ENCODE data around the gene IRAK1.

IRAK1 gene

GRCh38 chrX:154040307-154040756 is 20.6 kb upstream of the IRAK1 start:
- no peak for DNase-seq (ENCODE audit: low read depth)

GRCh38 chrX:154039577-154039976 is 19.9 kb upstream of the IRAK1 start:
- no peak for DNase-seq (ENCODE audit: low read depth)

DNA sequence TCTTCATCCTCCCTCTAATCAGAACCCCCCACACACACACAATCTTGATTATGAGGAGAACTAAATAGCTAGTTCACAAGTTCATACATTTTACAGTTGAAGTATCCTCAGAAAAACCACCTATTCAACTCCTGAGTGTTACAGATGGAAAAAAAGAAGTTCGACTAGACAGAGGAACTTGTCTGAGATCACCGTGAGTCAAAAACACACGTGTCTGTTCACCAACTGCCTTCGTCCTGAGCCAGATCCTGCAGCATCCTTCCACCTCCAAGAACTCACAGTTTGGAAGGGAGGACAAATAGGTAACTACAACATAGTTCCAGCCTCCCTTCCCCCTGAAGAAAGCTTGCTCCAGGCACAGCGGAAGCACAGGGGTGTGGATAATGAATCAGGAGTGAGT is 19.0 kb upstream of the IRAK1 start:
- DNase-seq (ENCODE audit: low read depth): no peak

DNA sequence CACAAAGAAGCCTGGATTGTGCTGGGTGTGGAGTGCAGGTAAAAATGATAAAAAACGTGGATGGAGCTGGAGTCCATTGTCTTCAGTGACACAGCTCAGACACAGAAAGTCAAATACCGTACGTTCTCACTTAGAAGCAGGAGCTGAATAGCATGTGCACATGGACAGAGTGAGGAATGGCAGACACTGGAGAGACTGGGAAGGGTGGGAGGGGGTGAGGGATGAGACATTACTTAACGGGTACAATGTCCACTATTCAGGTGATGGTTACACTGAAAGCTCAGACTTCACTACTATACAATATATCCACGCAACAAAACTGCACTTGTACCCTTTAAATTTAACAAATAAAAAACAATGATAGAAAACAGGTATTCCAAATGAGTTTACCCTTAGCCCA is 18.1 kb upstream of the IRAK1 start:
- no peak for DNase-seq (ENCODE audit: low read depth)

DNA sequence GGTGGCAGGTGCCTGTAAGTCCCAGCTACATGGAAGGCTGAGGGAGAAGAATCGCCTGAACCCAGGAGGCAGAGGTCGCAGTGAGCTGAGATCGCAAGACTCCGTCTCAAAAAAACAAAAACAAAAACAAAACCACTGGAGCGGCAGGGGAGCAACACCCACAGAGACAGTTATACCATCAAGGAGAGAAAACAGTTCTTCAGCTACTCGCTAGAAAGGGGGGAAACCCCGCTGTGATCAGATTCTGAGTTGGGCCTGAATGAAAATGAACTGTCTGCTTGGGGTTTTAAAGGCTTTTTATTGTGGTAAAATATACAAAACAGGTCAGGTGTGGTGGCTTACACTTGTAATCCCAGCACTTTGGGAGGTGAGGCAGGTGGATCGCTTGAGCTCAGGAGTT is 16.8 kb upstream of the IRAK1 start:
- DNase-seq (ENCODE audit: low read depth): no peak

- DNase-seq (ENCODE audit: low read depth): no peak
Observed at GRCh38 chrX:154033848-154034247, 14.1 kb upstream of the IRAK1 start.

GRCh38 chrX:154032653-154033052 is 13.0 kb upstream of the IRAK1 start:
- DNase-seq (ENCODE audit: low read depth): no peak

DNA sequence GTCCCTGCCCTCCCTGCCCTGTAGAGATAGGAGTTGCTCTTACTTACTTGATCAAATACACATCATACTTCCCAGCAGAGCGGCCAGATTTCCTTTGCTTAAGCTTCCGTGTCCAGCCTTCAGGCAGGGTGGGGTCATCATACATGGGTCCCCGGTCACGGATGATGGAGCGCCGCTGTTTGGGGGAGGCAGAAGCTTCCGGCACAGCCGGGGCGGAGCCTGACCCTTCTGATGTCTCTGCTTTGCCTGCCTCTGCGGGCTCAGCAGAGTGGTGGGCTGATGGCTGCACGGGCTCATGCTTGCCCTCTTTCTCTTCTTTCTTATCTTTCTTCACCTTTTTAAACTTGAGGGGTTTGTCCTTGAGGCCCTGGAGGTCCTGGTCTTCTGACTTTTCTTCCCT is 12.5 kb upstream of the IRAK1 start:
- DNase-seq (ENCODE audit: low read depth): no peak

DNA sequence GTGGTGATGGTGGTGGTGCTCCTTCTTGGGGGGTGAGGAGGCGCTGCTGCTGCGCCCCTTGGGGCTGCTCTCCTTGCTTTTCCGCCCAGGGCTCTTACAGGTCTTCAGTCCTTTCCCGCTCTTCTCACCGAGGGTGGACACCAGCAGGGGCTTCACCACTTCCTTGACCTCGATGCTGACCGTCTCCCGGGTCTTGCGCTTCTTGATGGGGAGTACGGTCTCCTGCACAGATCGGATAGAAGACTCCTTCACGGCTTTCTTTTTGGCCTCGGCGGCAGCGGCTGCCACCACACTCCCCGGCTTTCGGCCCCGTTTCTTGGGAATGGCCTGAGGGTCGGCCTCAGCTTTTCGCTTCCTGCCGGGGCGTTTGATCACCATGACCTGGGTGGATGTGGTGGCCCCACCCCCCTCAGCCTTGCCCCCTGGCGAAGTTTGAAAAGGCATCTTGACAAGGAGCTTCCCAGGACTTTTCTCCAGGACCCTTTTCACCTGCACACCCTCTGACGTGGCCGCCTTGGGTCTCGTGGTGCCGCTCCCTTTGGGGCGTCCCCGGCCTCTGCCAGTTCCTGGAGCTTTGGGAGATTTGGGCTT is 11.1 kb upstream of the IRAK1 start:
- no peak for DNase-seq (ENCODE audit: low read depth)

DNA sequence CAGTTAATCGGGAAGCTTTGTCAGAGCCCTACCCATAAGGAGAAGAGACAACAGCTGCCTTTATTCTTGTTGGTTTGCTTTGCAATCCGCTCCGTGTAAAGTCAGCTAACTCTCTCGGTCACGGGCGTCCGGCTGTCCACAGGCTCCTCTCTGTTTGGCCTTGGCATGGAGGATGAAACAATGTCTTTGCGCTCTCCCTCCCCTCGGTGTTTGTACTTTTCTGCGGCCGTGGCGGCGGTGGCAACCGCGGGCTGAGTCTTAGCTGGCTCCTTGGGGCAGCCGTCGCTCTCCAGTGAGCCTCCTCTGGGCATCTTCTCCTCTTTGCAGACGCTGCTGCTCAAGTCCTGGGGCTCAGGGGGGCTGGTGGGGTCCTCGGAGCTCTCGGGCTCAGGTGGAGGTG is 10.6 kb upstream of the IRAK1 start:
- no peak for DNase-seq (ENCODE audit: low read depth)

- DNase-seq (ENCODE audit: low read depth): no peak
Observed at GRCh38 chrX:154029439-154029838, 9.7 kb upstream of the IRAK1 start.

DNA sequence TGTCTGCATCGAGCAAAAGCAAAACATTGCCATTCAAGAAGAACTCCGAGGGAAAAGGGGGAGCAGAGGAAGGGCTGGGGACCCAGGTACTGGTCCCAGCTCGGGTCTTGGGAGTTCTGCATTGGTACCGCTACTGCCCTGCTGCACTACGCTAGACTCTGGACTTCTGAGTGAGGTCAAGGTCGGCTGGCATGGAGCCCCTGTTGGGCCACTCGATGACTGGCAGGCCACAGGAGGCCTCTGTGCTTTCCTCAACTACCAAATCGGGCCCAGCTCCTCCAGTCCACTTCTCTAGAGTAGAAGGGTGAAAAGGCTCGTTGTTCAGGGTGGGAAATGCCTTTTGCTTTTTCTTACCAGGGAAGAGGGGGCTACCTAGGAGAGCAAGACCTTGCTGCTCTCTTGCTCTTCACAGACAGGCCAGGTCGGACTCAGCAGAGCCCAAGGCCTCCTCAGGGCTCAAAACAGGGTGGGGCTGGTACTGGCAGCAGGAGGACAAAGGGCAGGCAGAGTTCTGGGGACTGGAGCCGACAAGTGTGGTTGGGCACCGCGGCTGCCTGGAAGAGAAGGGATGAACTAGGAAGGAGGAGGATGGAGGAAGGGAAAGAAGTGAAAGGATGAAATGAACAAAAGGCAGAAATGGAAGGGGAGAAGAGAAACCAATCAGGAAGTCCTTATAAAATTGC is 8.9 kb upstream of the IRAK1 start:
- DNase-seq (ENCODE audit: low read depth): no peak

- DNase-seq (ENCODE audit: low read depth): no peak
Observed at GRCh38 chrX:154027986-154028385, 8.3 kb upstream of the IRAK1 start.

GRCh38 chrX:154027022-154027402 is 7.3 kb upstream of the IRAK1 start:
- no peak for DNase-seq (ENCODE audit: low read depth)

DNA sequence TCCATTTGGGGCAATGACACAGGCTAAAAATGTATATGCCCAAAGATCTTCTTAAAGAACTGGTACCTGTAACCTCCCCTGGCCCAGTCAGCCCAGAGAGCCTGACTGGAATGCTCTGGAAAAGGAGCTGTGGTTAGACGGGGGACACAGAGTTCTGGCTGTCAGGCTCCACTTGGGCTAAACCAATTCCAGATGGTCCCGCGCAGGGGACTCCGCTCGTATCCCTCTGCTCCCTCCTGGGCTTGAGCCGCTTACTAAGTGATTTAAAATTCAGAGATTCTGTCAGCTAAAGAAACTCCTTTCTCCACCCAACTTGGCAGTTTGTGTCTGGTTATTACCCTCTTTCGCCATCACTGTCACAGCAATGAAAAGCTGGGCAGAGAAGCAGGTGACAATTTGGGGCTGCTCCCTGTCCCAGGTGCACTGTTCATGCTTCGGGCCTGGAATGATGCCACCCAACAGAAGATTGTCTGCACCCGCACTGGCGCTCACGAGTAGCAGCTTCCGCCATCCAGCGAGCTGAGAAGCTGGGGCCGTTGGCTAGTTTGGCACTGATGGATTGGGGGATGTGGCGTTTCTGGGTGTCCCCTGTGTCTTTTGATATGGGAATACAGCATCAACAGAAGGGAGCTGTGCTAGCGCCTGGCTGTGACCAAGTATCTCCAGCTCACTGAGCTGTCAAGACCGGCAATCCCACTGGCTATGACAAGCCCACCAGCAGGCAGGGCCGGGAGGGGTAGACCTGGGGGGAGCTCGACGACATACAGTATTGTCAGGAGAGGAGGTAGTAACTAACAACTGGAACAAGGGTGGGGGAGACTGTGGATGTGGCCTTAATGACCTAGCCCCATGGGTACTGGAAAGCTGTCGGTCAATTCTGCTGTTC is 6.7 kb upstream of the IRAK1 start:
- DNase-seq (ENCODE audit: low read depth): no peak

GRCh38 chrX:154025230-154025629 is 5.5 kb upstream of the IRAK1 start:
- no peak for DNase-seq (ENCODE audit: low read depth)

GRCh38 chrX:154024271-154024670 is 4.6 kb upstream of the IRAK1 start:
- DNase-seq (ENCODE audit: low read depth): no peak

DNA sequence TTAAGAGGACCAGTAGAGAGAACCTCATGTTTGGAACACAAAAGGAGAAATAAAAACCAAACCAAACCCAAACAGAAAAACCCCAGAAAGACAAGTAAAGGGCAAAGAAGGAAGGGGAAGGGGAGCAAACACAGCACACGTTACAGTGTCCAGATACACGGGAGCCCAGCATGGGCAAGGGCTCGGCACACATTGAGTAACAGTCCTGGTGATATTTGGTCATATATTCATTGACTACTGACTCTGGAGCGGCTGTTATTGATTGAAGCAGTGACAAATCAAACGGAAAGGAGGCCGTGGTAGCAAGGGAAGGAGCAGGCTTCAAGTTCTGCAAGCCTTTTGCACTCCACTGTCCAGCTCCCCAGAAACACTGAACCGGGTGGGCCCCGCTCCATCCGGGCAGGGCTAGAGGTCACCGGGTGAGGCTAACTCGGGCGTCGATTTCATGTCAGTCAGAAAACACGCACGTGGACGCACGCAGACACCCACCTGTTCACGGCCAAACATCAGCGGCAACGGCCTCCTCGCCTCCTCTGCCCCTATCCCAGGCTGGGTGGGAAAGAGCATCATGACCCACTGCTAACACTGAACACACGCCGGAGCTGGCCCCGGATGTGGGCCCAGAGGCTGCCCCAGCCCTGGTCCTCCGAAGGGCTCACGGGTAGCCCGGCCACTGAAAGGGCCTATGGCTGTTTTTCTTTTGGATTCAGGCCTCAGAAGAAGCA is 3.7 kb upstream of the IRAK1 start:
- no peak for DNase-seq (ENCODE audit: low read depth)

DNA sequence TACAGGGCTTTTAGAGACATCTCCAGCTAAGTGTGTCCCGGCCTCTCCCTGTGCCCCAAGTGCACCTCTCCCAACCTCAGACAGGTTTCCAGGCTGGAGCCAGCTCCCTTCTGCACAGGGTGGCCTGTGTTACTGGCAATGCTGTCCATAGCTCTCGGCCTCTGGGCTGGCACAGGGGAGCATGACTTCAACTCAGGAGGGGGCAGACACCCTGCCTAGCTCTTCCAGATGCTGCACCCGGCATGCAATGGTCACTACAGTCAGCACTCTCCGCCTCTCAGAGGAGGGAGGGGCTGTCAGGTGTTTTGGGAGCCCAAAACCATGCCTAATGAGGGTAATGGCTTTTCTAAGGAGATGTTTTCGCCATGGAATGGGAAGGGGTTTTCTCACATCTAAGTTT is 2.4 kb upstream of the IRAK1 start:
- no peak for DNase-seq (ENCODE audit: low read depth)

DNA sequence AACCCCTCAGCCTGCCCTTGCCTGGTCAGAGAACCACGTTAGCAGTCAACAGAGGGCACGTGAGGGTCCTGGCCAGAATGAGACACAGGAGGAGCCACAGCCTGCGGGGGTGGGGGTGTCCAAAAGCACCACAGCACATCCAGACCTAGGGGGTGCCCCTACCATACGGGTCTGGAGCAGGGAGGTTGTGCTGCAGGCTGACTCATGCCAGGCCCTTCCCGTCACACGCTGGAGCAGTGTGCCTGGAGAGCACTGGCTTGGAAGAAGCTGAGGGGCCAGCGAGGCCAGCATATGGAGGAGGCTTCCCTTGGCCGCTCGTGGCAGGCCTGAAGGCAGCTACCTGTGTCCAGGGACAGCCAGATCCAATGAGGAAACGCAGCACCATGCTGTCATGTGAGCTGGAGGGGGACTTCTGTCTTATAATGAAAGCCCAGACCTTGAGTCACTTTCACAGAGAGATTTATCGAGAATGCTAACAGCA is 1.5 kb upstream of the IRAK1 start:
- no peak for DNase-seq (ENCODE audit: low read depth)

DNA sequence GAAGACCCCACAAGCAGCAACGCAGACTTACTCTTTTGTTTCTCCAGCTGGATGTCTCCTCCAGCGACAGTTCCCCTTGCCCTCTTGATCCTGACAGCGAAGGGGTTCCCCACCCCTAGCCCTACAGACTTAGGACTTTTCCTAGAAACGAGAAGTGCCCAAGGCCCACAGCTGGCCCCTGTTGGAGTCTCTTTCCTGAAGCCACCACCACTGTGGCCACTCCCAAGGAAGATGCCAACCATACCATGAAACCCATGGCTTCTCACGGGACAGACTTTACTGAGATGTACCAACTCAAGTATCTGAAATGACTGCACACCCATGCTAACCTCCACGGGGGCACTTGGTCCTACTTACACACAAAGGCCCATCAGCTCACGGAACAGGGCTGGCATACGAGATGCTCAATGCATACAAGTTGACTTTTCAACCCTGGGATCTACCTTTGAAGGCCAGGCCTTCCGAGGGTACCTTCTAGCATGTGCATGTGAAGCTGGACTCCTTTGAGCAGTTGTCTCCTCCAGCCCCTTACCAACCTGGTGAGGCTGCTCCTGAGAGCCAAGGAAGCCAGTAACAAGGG is 924 bp upstream of the IRAK1 start:
- DNase-seq (ENCODE audit: low read depth): no peak

DNA sequence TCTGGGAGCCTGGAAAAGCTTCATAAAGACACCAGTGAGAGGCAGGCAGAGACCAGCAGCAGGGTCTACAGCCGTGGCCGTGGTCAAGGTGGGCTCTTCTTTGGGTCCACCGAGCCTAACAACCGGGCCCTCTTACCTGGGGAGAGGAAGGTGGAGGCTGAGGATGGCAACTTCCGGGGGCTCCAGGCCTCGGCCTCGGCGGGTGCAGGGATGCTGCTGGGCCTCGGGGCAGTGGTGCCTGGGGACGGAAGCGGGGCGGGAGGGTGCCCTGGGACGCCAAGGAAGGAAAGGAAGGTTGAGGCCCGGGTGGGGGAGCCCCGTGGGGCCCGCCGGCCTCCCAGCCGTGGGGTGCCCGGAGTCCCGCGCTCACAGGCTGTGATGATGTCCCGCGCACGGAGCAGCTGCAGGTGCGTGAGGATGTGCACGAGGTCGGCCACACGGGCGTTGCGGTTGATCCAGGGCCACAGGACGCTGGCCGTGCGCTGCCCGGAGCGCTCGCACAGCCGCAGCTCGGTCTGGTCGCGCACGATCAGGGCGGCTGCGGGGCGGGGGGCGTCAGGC is 561 bp downstream of the IRAK1 start:
- DNase-seq (ENCODE audit: low read depth): no peak

All from activated T-helper 9 cell treated with anti-CD3 and anti-CD28 coated beads, Interleukin-2, amount 50 U/mL, for 16 hours (primary cell).